RPMI8226 (cell line): Measurements from ENCODE around the gene TBC1D1.

Experiments
- DNase-seq: peaks from one replicate; pipeline ENCODE4 v3.0.0-alpha.2; 2015

The TBC1D1 gene

DNA sequence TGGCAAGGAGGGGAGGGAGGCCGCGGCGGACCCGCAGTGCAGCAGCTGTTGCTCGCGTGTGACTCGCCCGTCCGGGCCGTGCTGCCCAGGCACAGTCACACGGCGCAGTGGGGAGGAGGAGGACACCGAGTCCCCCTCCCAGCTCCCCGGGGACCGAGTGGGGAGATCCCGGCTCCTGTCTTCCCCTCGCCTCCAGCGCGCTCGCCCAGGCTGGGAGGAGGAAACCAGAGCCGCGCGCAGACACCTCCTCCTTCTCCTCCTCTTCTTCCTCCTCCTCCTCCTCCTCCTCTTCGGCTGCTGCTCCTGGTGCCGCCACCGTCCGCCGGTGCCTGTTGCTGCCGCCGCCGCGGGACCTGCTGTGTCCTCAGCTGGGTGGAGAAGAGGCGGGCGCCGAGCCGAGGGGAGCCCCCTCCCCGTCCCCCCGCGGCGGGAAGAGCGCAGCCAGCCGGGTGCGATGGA is at the start of gene TBC1D1:
Gene TBC1D1, plus strand, starts transcription at position 284 of the 459 bp plus-strand sequence. CDS start 11,012 bp downstream, outside the sequence.
- peak; percentile 66 for DNase-seq

GRCh38 chr4:37844204-37844603 is 46.7 kb upstream of the TBC1D1 start:
- no peak for DNase-seq

DNA sequence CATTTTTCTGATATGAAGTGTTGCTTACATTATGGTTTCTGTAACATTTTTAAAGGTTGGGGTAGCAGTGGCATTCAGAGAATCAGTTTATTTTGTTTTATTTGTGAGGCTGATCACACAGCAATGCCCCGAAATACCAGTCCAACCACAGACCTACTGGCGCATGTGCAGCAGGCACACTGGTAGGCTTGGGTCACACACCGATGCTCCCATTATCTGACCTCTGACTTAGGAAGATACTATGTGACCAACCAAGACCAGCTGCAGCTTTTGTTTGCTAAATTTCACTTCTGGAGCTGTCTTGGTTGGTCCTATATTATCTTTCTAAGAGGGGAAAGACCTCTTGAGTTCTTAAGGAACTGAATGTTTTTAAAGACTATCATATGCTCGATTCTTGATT is 45.7 kb upstream of the TBC1D1 start:
- DNase-seq: no peak

DNA sequence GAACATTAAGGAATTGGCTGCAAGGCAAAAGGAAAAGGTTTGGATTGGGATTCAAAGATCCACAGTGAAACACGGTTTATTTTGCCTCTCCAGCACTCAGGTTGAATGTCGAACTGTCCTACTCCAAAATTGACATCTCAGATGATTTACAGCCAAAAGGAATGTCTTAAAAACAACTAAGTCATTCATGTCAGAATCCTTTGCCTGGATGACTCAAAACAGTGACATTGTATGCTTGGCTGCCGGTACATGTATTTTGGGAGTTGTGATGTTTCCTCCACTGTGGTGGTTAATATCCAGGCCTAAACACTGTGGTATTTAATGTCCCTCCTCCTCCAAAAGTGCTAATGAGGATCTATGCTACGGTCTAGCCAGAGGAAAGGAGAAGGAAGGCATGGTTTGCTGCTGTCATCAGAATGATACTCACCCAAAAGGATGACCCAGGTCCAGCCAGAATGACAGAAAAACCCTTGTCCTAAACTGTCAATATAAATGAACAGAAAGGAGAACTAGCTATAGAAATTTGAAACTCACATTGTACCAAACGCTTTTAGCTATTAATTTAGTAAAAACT is 43.5 kb upstream of the TBC1D1 start:
- DNase-seq: no peak

- DNase-seq: no peak
Observed at GRCh38 chr4:37852376-37852775, 38.5 kb upstream of the TBC1D1 start.

- DNase-seq: no peak
Observed at GRCh38 chr4:37858112-37858511, 32.8 kb upstream of the TBC1D1 start.

DNA sequence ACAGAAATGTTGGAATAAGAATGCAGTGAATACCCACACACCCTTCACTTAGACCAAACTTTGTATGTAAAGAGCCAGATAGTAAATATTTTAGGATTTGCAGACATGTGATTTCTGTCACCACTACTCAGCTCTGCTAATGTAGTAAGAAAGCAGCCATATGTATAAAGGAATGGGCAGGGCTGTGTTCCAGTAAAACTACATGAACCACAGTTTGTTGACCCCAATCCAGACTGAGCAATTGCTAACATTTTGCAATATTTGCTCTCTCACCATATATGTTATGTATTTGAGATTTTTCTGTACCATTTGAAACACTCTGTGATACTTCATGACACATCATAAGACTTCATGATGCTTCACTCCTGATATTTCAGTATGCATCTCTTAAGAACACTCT is 32.0 kb upstream of the TBC1D1 start:
- no peak for DNase-seq

DNA sequence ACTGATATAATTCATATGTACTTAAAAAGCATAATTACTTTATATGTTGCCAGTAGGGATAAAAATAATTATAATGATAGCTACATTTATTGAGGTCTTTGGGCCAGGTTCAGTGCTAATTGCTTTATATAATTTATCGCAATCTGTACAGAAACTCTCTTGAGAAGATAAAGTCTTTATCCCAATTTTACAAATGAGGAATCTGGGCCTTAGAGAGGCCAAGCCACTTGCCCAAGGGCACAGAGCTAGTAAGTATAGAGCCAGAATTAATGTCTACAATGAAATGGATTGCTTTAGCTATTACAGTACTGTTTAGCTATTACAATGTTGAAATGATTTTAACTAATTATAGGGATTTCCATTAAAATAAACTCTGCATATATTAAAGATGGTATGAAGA is 30.6 kb upstream of the TBC1D1 start:
- DNase-seq: no peak

DNA sequence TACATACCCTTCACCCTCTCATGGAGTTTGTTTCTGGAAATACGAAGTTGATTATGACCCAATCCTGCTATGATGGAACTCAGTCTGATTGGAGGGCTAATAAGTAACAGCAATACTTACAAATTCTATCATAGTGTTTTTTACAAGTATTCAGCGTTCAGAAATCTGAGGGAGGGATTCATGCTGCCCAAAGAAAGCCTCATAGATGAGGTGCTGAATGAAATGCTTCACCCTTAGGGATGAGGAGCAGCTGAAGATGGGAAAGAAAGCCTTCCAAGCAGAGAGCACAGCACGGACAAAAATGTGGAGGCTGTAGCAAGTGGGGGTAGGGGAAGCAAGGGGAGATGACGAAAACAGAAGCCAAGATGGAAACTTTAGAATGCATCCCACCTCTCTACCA is 27.9 kb upstream of the TBC1D1 start:
- no peak for DNase-seq

- no peak for DNase-seq
Observed at GRCh38 chr4:37864786-37865185, 26.1 kb upstream of the TBC1D1 start.

DNA sequence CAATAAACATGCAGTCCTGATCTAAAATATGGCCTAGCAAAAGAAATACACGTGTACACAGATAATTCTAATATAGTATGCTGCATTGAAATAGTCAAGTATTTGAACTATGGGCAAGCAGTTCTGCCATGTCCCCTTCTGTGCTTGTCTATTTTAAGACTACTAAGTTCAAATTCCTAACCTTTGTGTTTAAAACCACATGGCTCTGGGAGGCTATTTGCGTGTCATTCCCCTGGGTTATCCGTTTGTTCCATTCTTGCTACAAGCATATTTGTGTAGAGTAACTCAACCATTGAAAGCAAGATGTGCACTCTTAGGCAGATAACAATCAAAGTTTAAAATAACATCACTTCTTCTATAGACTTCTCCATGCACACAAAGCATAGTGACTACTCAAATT is 25.4 kb upstream of the TBC1D1 start:
- no peak for DNase-seq

- no peak for DNase-seq
Observed at GRCh38 chr4:37867102-37867501, 23.8 kb upstream of the TBC1D1 start.

DNA sequence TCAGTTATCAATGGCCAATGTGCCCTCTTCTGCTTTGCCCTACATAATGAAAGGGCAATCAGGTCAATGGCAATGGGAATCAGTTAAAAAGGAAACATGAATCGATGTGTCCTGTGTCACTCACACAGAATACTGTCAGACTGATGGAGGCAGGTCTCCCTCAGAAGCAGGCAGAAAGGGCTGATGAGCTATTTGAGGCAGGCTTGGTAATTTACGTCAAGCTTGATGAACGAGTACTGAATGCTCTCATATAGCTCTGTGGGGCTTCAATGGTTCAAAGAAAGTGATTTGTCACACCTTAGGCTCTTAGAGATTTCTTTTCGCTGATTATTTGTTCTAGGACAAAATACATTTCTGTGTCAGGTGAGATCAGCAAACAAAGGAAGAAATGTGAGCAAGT is 22.6 kb upstream of the TBC1D1 start:
- no peak for DNase-seq

GRCh38 chr4:37872310-37872988 is 18.4 kb upstream of the TBC1D1 start:
- DNase-seq: no peak

DNA sequence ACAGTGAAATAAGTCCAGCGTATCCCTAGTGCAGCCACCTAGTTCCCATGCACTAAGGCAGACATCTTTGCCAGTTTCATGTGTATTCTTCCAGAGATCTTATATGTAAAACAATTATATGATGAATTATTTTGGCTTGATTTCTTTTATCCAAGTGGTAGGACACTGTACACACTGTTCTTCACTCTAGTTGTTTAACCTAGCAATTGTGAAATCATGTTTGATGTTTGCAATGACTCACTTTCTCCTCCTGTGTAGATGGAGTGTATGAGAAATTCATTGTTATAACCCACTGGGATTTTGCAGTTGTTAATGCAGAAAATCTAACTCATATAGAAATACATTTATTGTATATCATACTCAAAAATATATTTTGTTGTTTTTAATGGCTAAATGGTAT is 17.5 kb upstream of the TBC1D1 start:
- no peak for DNase-seq

- no peak for DNase-seq
Observed at GRCh38 chr4:37876156-37876555, 14.7 kb upstream of the TBC1D1 start.

- DNase-seq: no peak
Observed at GRCh38 chr4:37879365-37879764, 11.5 kb upstream of the TBC1D1 start.

- no peak for DNase-seq
Observed at GRCh38 chr4:37881811-37882210, 9.1 kb upstream of the TBC1D1 start.

- DNase-seq: peak; percentile 15
Observed at GRCh38 chr4:37882665-37883296, 8.1 kb upstream of the TBC1D1 start.

- no peak for DNase-seq
Observed at GRCh38 chr4:37884855-37885487, 5.9 kb upstream of the TBC1D1 start.

DNA sequence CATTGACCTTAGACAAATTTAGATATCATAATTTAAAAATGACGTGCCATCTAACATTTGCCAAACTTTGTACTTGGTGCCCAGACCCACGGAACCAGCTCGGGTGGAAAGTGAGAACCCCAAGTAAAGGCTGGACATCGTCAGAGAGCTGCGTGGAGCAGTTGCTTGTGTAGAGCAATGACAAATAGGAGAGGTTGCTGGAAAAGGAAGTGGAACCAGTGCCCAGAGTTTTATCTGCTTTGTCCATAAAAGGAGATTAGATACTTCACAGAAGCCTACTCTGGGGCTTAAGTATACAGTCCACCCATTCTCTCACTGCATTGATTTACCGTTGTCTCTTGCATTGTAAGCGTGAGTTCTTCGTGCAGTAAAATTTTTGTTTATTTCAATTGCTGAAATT is 5.4 kb upstream of the TBC1D1 start:
- no peak for DNase-seq

GRCh38 chr4:37889849-37890800 is 759 bp upstream of the TBC1D1 start:
- peak; percentile 83 for DNase-seq
